ENCODE results near the gene TMEM213.
"Not testable (repeated sequence)": the region's sequence is repeated elsewhere in the genome, so short reads cannot be mapped to it uniquely, and the experiment has no call there.

DNA sequence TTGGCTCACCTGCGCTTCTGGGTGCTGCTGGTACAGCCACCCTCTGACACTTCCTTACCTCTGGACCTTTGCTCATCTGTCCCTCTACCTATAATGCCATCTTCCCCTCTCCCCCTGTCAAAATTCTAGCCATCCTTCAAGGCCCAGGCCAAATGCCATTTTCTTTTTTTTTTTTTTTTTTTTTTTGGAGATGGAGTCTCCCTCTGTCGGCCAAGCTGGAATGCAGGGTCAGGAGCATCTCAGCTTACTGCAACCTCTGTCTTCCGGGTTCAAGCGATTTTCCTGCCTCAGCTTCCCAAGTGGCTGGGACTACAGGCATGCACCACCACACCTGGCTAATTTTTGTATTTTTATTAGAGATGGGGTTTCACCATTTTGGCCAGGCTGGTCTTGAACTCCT lies 748 bp upstream of the TMEM213 start:
- not testable (repeated sequence) for TF ChIP-seq SUZ12 (IDR thresholded peaks at IDR 0.05; ENCODE audit: extremely low read depth, insufficient read depth, insufficient read length); YY1 (IDR thresholded peaks at IDR 0.05; ENCODE audit: insufficient read depth, insufficient read length); ZNF274 (IDR thresholded peaks at IDR 0.05; ENCODE audit: low read depth, low read length)
